GM21576 (cell line): ENCODE data around the gene CKAP5.

Source experiments
- ATAC-seq: cut with Tn5 transposase; IDR thresholded peaks from one replicate; pipeline ENCODE4 v1.9.1; 2021; ENCODE audit warnings: mild to moderate bottlenecking, moderate library complexity; ENCODE audit not compliant: unreplicated experiment

The CKAP5 gene

GRCh38 chr11:46769636-46770221 is 76.4 kb downstream of the CKAP5 start:
- ATAC-seq = no peak

- ATAC-seq = no peak
Measured at GRCh38 chr11:46766656-46767055, 79.4 kb downstream of the CKAP5 start.

GRCh38 chr11:46762248-46762647 is 83.8 kb downstream of the CKAP5 start:
- no peak for ATAC-seq

GRCh38 chr11:46761807-46762206 is 84.3 kb downstream of the CKAP5 start:
- ATAC-seq = no peak

GRCh38 chr11:46760429-46761128 is 85.5 kb downstream of the CKAP5 start:
- no peak for ATAC-seq

GRCh38 chr11:46759196-46759595 is 86.9 kb downstream of the CKAP5 start:
- no peak for ATAC-seq

- ATAC-seq = no peak
Measured at GRCh38 chr11:46755962-46756361, 90.1 kb downstream of the CKAP5 start.

- ATAC-seq = no peak
Measured at GRCh38 chr11:46747150-46747549, 98.9 kb downstream of the CKAP5 start.

GRCh38 chr11:46745995-46746394 is 100.1 kb downstream of the CKAP5 start:
- no peak for ATAC-seq

GRCh38 chr11:46745328-46745727 is 100.8 kb downstream of the CKAP5 start:
- no peak for ATAC-seq

- ATAC-seq = no peak
Measured at GRCh38 chr11:46743693-46744339, 102.3 kb downstream of the CKAP5 start.

GRCh38 chr11:46743043-46743442 is 103.0 kb downstream of the CKAP5 start:
- ATAC-seq = no peak

- ATAC-seq = no peak
Measured at GRCh38 chr11:46741600-46742484, 104.2 kb downstream of the CKAP5 start.

GRCh38 chr11:46738887-46739286 is 107.2 kb downstream of the CKAP5 start:
- no peak for ATAC-seq

GRCh38 chr11:46737699-46738098 is 108.4 kb downstream of the CKAP5 start:
- no peak for ATAC-seq

GRCh38 chr11:46736615-46737014 is 109.5 kb downstream of the CKAP5 start:
- no peak for ATAC-seq

- ATAC-seq = no peak
Measured at GRCh38 chr11:46736146-46736545, 109.9 kb downstream of the CKAP5 start.

GRCh38 chr11:46733234-46733633 is 112.8 kb downstream of the CKAP5 start:
- no peak for ATAC-seq

- no peak for ATAC-seq
Measured at GRCh38 chr11:46731545-46731944, 114.5 kb downstream of the CKAP5 start.

- no peak for ATAC-seq
Measured at GRCh38 chr11:46729110-46730027, 116.7 kb downstream of the CKAP5 start.
